K562 (cell line): Measurements from ENCODE around the gene CALM3. TPM values are rescaled to one million over a fixed set of nuclear protein-coding genes. Genes with fewer than 3 reads are reported as not detected.

Source experiments
- ATAC-seq: fragments of 200-7000 bp; cut with Tn5 transposase; 3 replicates; pipeline ENCODE4 v1.9.1; 2020; ENCODE audit warnings: moderate library complexity
- BruUV-seq: library from RNA; stranded (reverse); fragments of 400-500 nt; replicated peaks from 2 replicates; lab custom pipeline; 2021; lab: Mats Ljungman, UMichigan
- CTCF ChIA-PET: fragments of 300-600 bp; formaldehyde crosslinking; extraction: SDS; loops from one replicate; lab custom pipeline; 2021; ENCODE audit warnings: low intra/inter-chr PET ratio; lab: Yijun Ruan, JAX
- POLR2A ChIA-PET: fragments of 300-600, 350-650 bp; sonication (Branson Sonifier 250); formaldehyde crosslinking; extraction: SDS; loops from one replicate; lab custom pipeline; 2021; ENCODE audit warnings: antibody characterized with exemption, inconsistent platforms; lab: Yijun Ruan, JAX
- DNase-seq, 4 experiments: peaks; one replicate each; pipeline versions ENCODE4 v3.0.0 to v3.0.0-alpha.2; 2011 to 2018; ENCODE audit warnings: low spot score in 3 of 4, mixed read lengths in 3 of 4; ENCODE audit errors: extremely low read depth in 1 of 4
- FAIRE-seq: peaks from 2 replicates; lab custom pipeline; 2011; peaks lifted over from hg19 to GRCh38; lab: Jason Lieb, UNC
- H2AFZ ChIP-seq: 2 replicates; pipeline ENCODE4 v1.6.0; 2011; ENCODE audit warnings: low read depth, low read length, control low read depth, inconsistent platforms
- H3K27ac ChIP-seq: fragments of 200-600 bp; 3 replicates; pipeline ENCODE4 v1.8.0; 2011; ENCODE audit warnings: low read depth, mild to moderate bottlenecking, control low read depth, inconsistent platforms, low read length, moderate library complexity, mixed read lengths; ENCODE audit errors: extremely low read depth
- H3K27me3 ChIP-seq, 2 experiments: fragments of 300-600 bp in 1 of 2; 2 replicates in 1 of 2; 3 replicates in 1 of 2; pipeline versions ENCODE4 v1.6.0 to v1.8.0; 2011; ENCODE audit warnings: inconsistent platforms in 2 of 2, low read length in 2 of 2, mild to moderate bottlenecking in 1 of 2, mixed read lengths in 1 of 2, moderate library complexity in 1 of 2; ENCODE audit not compliant: control insufficient read depth in 2 of 2, insufficient read depth in 2 of 2
- H3K36me3 ChIP-seq: fragments of 300-600 bp; 3 replicates; pipeline ENCODE4 v1.8.0; 2011; ENCODE audit warnings: mild to moderate bottlenecking, low read length, inconsistent platforms; ENCODE audit not compliant: control insufficient read depth, insufficient read depth
- H3K4me1 ChIP-seq, 2 experiments: fragments of 200-600 bp in 1 of 2; replicated peaks in 1 of 2; 2 replicates in 1 of 2; 3 replicates in 1 of 2; pipeline versions ENCODE4 v1.5.1 to v1.8.0; 2011; ENCODE audit warnings: inconsistent platforms in 2 of 2, low read length in 2 of 2, mild to moderate bottlenecking in 1 of 2, mixed read lengths in 1 of 2, moderate library complexity in 1 of 2; ENCODE audit not compliant: control insufficient read depth in 2 of 2, insufficient read depth in 2 of 2
- H3K4me2 ChIP-seq: 2 replicates; pipeline ENCODE4 v1.6.1; 2011; ENCODE audit warnings: low read length, control low read depth, inconsistent platforms, mixed read lengths; ENCODE audit not compliant: insufficient read depth
- H3K4me3 ChIP-seq: fragments of 200-600 bp; sonication (generic), shearing (Covaris generic); 2 replicates; pipeline ENCODE4 v1.5.1; 2016; ENCODE audit warnings: control low read depth, inconsistent platforms
- H3K79me2 ChIP-seq: fragments of 200-600 bp; 3 replicates; pipeline ENCODE4 v1.8.0; 2011; ENCODE audit warnings: low read length, inconsistent platforms; ENCODE audit not compliant: control insufficient read depth, insufficient read depth
- H3K9ac ChIP-seq, 2 experiments: 2 replicates each; pipeline versions ENCODE4 v1.6.0 to v1.6.1; 2011; ENCODE audit warnings: low read depth in 2 of 2, low read length in 2 of 2, control low read depth in 1 of 2, inconsistent platforms in 1 of 2, mild to moderate bottlenecking in 1 of 2, mixed read lengths in 1 of 2; ENCODE audit not compliant: insufficient read depth in 1 of 2
- H3K9me1 ChIP-seq: one replicate; pipeline ENCODE4 v1.6.0; 2011; ENCODE audit warnings: inconsistent platforms, mild to moderate bottlenecking, low read length, moderate library complexity; ENCODE audit not compliant: control insufficient read depth, insufficient read depth
- H3K9me3 ChIP-seq: replicated peaks from 2 replicates; pipeline ENCODE4 v1.5.1; 2011; ENCODE audit warnings: low read depth, low read length, inconsistent platforms; ENCODE audit not compliant: control insufficient read depth, insufficient read depth
- H4K20me1 ChIP-seq: replicated peaks from 2 replicates; pipeline ENCODE4 v1.6.1; 2011; ENCODE audit warnings: low read length, inconsistent platforms, mixed read lengths; ENCODE audit not compliant: control insufficient read depth, insufficient read depth
- EP300 ChIP-seq: IDR thresholded peaks from 2 replicates; pipeline ENCODE4 v1.6.1; 2012; ENCODE audit warnings: low read length, improper control_type of control experiment
- FOXJ3 ChIP-seq: sonication (generic); formaldehyde crosslinking; IDR thresholded peaks from 2 replicates; pipeline ENCODE4 v1.4.0; 2020; ENCODE audit warnings: mild to moderate bottlenecking, missing genetic modification reagents
- PHF20 ChIP-seq: fragments of 450-650 bp; IDR thresholded peaks from 2 replicates; pipeline ENCODE4 v1.6.1; 2018; ENCODE audit not compliant: partially characterized antibody
- POLR2AphosphoS5 ChIP-seq: IDR thresholded peaks from 2 replicates; pipeline ENCODE4 v1.6.1; 2011; ENCODE audit warnings: mild to moderate bottlenecking, low read depth, low read length, moderate library complexity; ENCODE audit not compliant: control insufficient read depth, insufficient read depth
- SIN3A ChIP-seq, 2 experiments: fragments of 150-350 bp in 1 of 2; IDR thresholded peaks; 2 replicates each; pipeline ENCODE4 v1.6.1; 2011 to 2016; ENCODE audit warnings: borderline replicate concordance in 2 of 2, low read depth in 2 of 2, low read length in 2 of 2, mild to moderate bottlenecking in 2 of 2, moderate library complexity in 2 of 2; ENCODE audit not compliant: control insufficient read depth in 1 of 2
- SPI1 ChIP-seq: IDR thresholded peaks from 2 replicates; pipeline ENCODE4 v1.6.1; 2011; ENCODE audit warnings: low read depth, low read length, control low read depth, borderline replicate concordance
- STAG1 ChIP-seq: sonication (generic); formaldehyde crosslinking; IDR thresholded peaks from 2 replicates; pipeline ENCODE4 v1.5.0; 2020; ENCODE audit warnings: missing genetic modification reagents, borderline replicate concordance
- TCF3 ChIP-seq: sonication (generic); formaldehyde crosslinking; IDR thresholded peaks from 2 replicates; pipeline ENCODE4 v1.4.0; 2020; ENCODE audit warnings: mild to moderate bottlenecking, missing genetic modification reagents
- VEZF1 ChIP-seq: fragments of 200-800 bp; sonication (Bioruptor generic); IDR thresholded peaks from 2 replicates; pipeline ENCODE4 v1.6.1; 2017; ENCODE audit warnings: missing genetic modification characterization, missing compliant biosample characterization
- ZBTB1 ChIP-seq: sonication (generic); formaldehyde crosslinking; IDR thresholded peaks from 2 replicates; pipeline ENCODE4 v1.8.1; 2023; ENCODE audit warnings: missing genetic modification reagents, low read depth, mild to moderate bottlenecking, borderline replicate concordance
- ZMIZ1 ChIP-seq, 2 experiments: fragments of 150-350 bp in 1 of 2; IDR thresholded peaks; 2 replicates each; pipeline ENCODE4 v1.6.1; 2012 to 2016; ENCODE audit warnings: low read depth in 2 of 2, low read length in 2 of 2, mild to moderate bottlenecking in 1 of 2, moderate library complexity in 1 of 2
- ZNF121 ChIP-seq: sonication (generic); formaldehyde crosslinking; conservative IDR thresholded peaks from 2 replicates; pipeline ENCODE4 v1.8.0; 2022; ENCODE audit warnings: missing genetic modification reagents
- ZNF24 ChIP-seq: fragments of 450-650 bp; IDR thresholded peaks from 2 replicates; pipeline ENCODE4 v1.6.1; 2016
- WGBS: fragments of 100-300 bp; shearing (Covaris generic); methylation state at CpG from one replicate; pipeline ENCODE4 v1.1.6; 2016; ENCODE audit warnings: low coverage, mixed read lengths; ENCODE audit not compliant: insufficient coverage; ENCODE audit errors: missing lambda C conversion rate; 5-methylcytosine and 5-hydroxymethylcytosine counted together
- in situ Hi-C: fragments of 300-500 bp; cut with MboI; formaldehyde crosslinking; loops from 4 replicates; pipeline ENCODE4 v1.15.0; 2018; ENCODE audit warnings: inconsistent platforms, mixed read lengths
- intact Hi-C: fragments of 100-400 bp; cut with micrococcal nuclease; formaldehyde crosslinking; loops from 2 replicates; pipeline ENCODE4 v1.14.2; 2022
- polyA plus RNA-seq, 8 experiments: library from polyadenylated mRNA; depleted of rRNA in 4 of 8; stranded (reverse) in 5 of 8; unstranded in 3 of 8; fragments of >200 nt; fragmentation: Nextera tagmentation in 2 of 8; fragmentation: Illumina TruSeq in 1 of 8; extraction: Ambion mirVana in 2 of 8; extraction: Trizol in 1 of 8; gene quantifications; 2 replicates each; pipeline versions ENCODE4 v1.2.1 to v1.2.3, GENCODE V29; 2011 to 2014; ENCODE audit warnings: inconsistent platforms in 1 of 8, missing spikeins in 1 of 8
- total RNA-seq, 7 experiments: library from RNA; depleted of rRNA in 6 of 7; stranded (reverse); fragments of >200 nt in 6 of 7; fragmentation: Illumina TruSeq in 2 of 7; extraction: Trizol in 2 of 7; gene quantifications; 2 replicates each; pipeline versions ENCODE4 v1.2.1 to v1.2.3, GENCODE V29; 2011 to 2021; ENCODE audit warnings: low replicate concordance in 1 of 7

Gene CALM3
- total and polyA plus RNA-seq, 9 of the 15 experiments (the other 6 are each of a cell fraction or from before 2014, with no cell fraction given), result 34.6 to 350 (median 156) TPM

GRCh38 chr19:46610851-46611770 is 10.0 kb downstream of the CALM3 start:
- BruUV-seq, result no TSS peak
- no peak overlapping the region for H3K4me2 ChIP-seq
- H3K27ac ChIP-seq, result no peak overlapping the region
- CTCF ChIA-PET, result no interaction called here
- in situ Hi-C loops, result loop anchor here (5.0 kb wide), 1 partner anchor 51 kb away; the partner anchor contains the start of gene DACT3
- H3K4me3 ChIP-seq, result no peak overlapping the region
- intact Hi-C loops, result no loop called here
- no peaks in the 10 kb centered on the region for H3K9me1 ChIP-seq
- H3K9ac ChIP-seq, result peak overlapping the region in 1 of 2 experiments; percentile 48; a peak in 2 of 4 replicates
- ATAC-seq, result peak; percentile 47
- 64% methylated on average over 16 of the region's 17 CpGs for WGBS
- no peak overlapping the region for H2AFZ ChIP-seq
- no peaks in the 10 kb centered on the region for H3K79me2 ChIP-seq
- peaks cover 0 to 10% of the 10 kb centered on the region in 2 experiments; a peak in 1 of 5 replicates for H3K4me1 ChIP-seq
- H3K27me3 ChIP-seq, result no peaks in the 10 kb centered on the region
- H3K36me3 ChIP-seq, result peaks cover 45% of the 10 kb centered on the region; the same call in 2 of the 3 replicates
- no peak for DNase-seq
- POLR2A ChIA-PET, result interaction anchor here (2.3 to 2.9 kb wide), 3 partner anchors 9 to 51 kb away, joined by 8 to 30 read pairs (median 10); partner anchors contain the start of genes CALM3 and DACT3
- no peaks in the 10 kb centered on the region for H3K9me3 ChIP-seq
- 0 out of 2 replicates have a peak, but pooled peaks cover 12% of the 10 kb centered on the region for H4K20me1 ChIP-seq
- FAIRE-seq, result no peak
- TF ChIP-seq ZNF121 (CRISPR knock-in tag), result peak; percentile 30; the same call in 1 of the 2 replicates
- no peak for TF ChIP-seq SPI1
- 0 out of 2 replicates have a peak, but pooled peaks have one; percentile 29 for TF ChIP-seq ZBTB1 (CRISPR knock-in tag)
- peak; percentile 34; the same call in 1 of the 2 replicates for TF ChIP-seq POLR2AphosphoS5
- TF ChIP-seq FOXJ3 (CRISPR knock-in tag), result no peak
- TF ChIP-seq STAG1, result no peak
- 0 out of 4 replicates have a peak, but pooled peaks of 1 of the 2 experiments have one; percentile 11 for TF ChIP-seq SIN3A (IDR thresholded peaks at IDR 0.05; ENCODE audit: borderline replicate concordance in 2 of 2, control insufficient read depth in 1 of 2, low read depth in 2 of 2, low read length in 2 of 2)
- TF ChIP-seq TCF3 (CRISPR knock-in tag), result no peak
- TF ChIP-seq VEZF1 (CRISPR knock-in tag), result no peak
- no peak for TF ChIP-seq EP300
- TF ChIP-seq PHF20, result no peak
- no peak for TF ChIP-seq ZMIZ1 (IDR thresholded peaks at IDR 0.05; ENCODE audit: low read depth in 2 of 2, low read length in 2 of 2)
- no peak for TF ChIP-seq ZNF24
